Measurements from ENCODE around the gene ZFR2.

ZFR2 gene

DNA sequence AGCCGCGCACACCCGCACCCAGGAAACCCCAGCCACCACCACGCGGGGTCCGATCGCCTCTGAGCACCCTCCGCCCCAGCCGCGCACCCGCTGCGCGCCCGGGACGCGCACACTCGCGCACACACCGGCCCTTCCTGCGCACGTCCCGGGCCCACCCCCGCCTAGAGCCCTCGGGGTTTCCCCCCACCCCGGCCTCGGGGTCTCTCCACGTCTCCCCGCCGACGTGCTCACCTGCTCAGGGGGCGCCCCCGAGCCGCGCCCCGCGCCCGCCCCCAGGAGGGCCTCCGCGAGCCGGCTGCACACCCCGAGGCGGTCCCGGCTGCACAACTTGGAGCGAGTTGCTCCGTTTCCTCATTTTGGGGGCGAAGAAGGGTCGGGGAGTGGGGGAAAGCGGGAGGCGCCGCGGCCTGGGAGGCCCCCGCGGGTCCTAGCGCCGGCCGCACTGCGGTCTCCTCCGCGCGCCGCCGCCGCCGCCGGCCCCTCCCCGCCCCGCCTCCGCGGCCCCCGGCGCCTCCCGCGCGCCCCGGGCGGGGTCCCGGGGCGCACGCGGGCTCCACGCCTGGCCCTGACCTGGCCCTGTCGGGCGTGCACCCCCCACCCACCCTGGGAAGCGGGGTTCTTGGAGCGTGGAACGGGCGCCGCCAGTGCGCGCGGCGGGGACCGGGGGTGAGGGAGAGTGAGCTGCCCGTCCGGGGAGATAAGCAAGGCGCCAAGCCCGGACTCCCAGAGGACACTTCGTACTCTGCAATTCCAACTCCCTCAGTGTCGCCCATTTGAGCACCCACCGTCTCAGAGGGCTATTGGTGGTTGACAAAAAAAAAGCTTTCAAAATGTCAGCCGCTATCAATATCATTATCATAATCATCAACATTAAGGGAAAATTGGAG is 82.7 kb downstream of the ZFR2 start, which contains the start of gene MATK:
MATK (minus strand) TSS at position 444 of the 887 bp plus-strand sequence. CDS start 1,246 bp downstream, outside the sequence.
- no peak for DNase-seq

DNA sequence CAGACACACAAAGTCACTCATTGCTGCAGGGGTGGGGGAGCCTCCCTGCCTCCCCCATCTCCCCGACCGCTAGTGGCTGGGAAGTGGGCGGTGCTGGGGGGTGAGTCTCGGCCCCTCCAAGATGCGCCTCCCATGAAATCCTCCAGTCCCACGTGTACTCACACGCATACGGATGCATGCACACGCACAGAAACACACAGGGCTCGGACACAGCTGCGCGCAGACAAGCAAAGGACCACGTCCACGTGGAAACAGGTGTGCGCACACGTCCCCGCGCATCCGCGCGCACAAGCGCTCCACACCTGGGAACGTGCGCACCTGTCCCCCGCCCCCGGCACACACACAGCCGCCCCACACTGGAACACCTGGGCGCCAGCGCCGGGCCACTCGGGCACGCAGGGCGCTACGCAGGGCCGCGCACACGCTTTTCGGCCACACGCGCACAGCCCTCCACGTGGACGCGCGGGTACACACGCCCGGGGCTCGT is 83.3 kb downstream of the ZFR2 start:
- no peak for DNase-seq

DNA sequence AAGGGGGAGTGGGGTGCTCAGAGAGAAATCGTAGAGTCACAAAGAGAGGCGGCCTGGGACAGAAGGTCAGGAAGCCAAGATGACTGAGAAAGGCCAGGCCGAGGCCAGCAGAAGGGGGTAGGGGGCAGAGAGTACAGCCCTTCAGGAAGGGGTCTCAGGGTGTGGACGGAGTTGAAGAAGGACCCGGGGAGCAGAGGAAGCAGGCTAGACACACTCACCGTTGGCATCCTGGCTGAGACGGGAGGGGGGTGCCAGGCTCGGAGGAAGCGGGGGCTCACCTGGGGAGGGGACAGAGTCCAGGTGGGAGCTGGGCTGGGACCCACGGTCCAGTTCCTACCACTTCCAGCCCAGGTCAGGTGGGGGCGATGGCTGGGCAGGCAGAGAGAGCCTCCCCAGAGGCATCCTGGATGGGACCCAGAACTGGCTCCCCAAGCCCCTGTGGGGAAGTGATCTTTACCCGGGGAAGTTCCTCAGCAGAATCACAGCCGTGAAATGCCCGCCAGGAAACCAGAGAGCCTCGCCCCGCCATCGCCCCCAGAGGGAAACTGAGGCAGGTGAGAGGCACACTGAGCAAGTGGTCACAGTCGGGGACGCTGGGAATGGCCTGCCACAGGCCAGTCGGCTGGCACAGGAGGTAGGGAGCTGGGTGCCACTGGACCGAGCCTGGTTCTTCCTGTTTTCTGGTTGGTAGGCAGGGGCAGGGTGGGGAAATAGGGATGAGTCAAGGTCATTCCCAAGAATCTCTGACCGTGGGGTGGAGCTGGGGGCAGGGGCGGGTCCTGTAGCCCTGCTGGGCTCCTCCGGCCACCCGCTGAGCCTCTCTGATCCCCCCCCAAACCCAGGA is 84.0 kb downstream of the ZFR2 start:
- no peak for DNase-seq

DNA sequence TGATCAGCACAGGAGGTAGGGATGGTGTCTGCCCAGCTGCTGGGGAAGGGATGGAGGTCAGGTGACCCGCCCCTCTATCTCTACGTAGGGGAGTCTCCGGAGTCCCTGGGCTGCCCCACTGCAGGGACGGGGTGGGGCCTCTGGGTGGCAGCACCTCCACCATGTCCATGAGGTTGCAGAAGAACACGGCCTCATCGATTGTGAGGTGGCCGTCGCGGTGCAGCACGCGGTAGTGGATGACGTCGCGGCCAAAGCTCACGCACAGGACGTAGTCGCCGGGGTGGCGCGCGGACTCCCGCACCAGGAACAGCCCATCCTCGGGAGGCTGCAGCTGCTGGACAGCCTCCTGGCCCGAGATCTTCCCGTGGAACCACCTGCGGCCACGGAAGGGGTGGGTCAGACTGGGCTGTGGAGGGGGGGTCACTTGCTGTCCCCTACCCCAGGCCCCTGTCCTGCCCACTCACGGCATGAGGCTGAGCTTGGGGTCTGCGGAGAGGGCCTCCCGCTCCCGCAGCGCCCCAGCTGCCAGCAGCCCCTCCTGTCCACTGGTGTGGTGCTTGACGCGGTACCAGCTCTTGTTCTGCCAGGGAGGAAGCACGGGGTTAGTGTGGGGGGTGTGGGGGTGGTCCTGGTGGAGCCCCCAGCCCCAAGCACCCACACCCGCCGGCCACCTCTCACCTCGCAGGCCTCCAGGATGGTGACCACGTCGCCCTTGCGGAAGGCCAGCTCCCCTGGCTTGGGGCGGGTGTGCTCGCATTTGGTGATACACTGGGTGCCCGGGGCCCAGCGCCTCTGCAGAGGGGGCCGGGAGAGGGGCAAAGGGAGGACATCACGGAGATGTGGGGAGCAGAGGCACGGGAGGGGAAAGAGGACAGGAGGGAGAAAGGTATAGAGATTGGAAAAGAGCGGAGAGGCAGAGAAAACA is 84.9 kb downstream of the ZFR2 start:
- DNase-seq: no peak

DNA sequence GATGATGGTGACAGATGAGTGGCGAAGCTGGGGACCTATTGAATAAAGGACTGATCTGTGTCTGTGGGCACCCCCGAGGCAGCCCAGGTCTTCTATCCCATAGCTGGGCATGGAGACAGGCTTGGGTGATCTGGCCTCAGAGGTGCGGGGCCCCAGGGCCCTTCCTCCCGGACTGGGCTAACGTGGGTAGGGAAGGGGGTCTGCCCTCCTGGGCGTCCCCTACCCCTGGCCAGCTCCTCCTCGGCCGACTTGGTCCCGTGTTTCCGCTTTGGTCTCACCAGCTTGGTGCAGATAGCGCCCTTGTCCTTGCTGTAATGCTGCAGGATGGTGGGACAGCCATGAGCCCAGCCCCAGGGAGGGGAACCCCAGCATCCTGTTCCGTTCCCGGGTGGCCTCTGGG is 85.9 kb downstream of the ZFR2 start:
- DNase-seq: no peak

DNA sequence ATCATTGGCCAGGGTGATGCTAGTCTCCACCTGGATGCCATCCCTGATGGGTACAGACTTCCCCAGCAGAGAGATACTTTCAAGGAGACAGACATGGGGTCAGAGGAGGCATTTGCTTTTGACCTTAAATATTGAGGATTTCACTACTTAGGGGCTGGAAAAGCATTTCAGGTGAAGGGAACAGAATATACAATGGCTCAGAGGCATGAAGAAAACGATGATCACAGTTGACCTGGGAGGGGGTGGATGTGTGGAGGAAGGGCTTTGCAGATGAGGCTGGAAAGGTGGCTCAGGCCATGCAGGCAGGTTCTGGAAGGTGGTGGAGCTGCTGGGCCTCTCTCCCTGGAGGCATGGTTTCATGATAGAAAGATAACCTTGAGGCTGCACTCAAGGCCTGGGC is 86.5 kb downstream of the ZFR2 start:
- no peak for DNase-seq

DNA sequence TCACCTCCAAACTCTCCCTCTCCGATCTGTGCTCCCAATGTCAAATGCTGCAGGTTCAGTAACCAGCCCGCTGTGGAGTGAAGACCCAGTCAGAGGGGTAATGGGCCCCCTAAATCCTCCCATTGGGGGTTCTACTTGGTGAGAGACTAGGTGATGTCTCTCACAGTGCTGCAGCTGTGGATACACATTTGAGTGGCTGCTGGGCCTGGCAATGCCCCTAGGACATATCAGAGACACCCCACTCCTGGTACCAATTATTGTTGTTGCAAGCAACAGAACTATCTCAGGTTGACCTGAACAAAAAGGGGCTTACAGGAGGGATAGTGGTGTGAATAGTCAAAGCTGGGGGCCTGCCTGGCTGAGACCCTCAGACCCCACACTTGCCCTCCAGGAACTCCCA is 87.2 kb downstream of the ZFR2 start:
- DNase-seq: no peak

DNA sequence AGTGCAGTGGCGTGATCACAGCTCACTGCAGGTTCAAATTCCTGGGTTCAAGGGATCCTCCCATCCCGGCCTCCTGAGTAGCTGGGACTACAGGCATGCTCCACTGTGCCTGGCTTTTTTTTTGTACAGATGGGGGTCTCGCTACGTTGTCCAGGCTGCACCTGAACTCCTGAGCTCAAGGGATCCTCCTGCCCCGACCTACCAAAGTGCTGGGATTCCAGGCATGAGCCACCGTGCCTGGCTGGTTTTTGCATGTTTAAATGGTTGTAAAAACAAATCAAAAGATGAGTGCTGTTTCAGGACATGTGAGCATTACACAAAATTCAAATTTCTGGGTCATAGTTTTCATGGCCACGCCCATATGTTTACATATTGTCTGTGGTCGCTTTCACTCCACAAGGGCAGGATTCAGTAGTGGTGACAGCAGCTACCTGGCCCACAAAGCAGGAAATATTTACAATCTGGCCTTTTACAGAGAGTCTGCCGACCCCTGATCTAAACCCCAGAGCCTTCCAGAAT is 88.0 kb downstream of the ZFR2 start:
- no peak for DNase-seq

DNA sequence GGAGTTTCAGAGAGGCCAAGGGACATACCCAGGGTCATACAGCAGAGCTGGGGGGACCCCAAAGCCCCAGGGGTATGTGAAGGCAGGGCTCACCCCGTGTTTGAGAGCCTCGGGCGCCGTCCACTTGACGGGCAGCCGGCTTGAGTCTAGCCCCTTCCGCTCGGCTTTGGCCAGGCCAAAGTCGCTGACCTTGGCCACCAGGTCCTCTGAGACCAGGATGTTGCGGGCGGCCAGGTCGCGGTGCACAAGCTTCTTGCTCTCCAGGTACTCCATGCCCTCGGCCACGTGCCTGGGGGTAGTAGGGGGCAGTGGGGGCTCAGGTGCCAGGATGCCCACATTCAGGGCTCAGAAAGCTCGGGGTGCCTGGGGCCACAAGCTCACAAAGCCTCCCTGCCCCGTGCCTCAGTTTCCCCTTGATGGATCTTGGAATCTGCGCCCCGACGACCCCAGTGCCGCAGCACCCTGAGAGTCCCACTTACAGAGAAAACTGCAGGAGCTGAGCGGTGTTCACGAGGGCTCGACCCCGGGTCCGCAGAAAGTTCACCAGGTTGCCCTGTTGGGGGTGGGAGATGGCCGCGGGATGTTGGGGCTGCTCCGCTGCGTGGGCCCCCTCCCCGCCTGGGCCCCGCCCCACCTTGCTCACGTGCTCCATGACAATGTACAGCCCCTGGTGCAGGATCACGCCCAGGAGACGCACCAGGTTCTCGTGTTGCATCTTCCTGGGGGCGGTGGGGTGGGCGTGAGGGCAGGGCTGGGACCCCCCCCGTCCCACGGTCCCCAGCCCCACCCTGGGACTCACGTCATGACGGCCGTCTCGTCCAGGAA is 89.7 kb downstream of the ZFR2 start:
- no peak for DNase-seq

DNA sequence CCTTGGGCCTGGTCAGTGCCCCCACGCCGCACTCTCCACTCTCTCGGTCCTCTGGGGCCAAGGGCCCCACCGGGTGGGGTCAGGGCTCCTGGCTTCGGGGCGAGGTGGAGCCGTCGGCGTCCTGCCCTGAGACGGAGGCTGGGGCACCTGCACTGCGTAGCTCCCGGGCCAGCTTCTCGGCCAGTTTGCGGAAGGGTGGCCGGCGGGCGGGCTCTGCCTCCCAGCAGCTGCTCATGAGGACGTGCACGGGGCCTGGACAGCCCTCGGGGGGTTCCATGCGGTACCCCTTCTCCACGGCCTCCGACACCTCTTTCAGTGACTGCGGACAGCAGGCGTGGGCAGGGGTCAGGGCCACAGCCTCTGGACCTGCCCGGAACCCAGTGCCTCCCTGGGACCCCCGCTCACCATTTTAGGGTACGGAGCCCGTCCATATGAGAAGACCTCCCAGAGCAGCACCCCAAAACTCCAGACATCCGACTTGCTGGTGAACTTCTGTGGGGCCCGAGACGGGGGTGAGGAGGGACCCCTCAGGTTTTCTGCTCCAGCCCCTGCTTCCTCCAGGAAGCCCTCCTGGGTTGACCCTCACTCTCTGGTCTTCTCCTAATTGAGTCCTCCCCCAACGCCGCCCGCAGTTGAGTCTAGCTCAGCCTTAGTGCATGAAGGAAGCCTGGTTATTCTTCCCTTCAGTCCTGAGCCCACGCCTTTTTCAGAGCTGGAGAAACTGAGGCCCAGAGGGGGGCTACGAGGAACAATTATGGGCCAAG is 90.6 kb downstream of the ZFR2 start:
- DNase-seq: no peak

DNA sequence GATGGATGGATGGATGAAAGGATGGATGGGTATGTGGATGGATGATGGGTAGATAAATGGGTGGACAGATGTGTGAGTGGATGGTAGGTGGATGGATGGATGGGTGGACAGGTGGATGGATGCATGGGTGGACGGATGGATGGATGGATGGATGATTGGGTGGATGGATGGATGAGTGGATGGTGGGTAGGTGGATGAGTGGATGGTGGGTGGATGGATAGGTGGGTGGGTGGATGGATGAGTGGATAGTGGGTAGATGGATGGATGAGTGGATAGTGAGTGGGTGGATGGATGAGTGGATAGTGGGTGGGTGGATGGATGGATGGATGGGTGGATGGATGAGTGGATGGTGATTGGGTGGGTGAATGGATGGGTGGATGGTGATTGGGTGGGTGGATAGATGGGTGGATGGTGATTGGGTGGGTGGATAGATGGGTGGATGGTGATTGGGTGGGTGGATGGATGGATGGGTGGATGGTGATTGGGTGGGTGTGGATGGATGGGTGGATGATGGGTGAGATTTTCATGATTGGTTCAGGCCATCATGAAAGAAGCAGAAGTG is 92.3 kb downstream of the ZFR2 start:
- no peak for DNase-seq

DNA sequence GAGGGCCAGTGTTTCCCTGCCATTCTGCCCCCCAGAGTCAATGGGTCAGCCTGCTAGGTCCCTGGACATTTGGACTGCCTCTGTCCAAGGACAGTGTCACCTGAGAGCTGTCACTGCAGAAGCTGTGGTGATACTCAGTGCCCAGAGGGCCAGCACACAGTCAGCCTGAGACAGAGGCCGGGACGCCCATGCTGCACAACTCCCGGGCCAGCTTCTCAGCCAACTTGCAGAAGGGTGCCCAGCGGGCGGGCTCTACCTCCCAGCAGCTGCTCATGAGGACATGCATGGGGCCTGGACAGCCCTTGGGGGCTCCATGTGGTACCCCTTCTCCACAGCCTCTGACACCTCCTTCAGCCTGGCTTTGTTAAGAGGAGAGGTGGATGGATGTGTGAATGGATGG is 93.0 kb downstream of the ZFR2 start:
- no peak for DNase-seq

DNA sequence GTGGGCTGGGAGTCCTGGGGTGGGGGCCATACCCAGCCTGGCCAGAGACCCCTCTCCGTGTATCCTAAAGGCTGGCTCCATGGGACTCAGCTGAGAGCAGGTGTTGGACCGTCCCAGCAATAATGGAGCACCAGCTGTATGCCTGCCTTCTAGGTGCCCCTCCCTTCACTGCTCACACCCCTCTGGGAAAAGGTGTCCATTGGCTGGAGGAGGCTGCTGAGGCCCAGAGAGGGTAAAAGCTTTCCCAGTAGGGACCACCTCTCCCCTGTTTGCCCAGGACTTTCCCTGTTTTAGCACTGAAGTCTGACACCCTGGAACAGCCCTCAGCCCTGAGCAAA is 93.5 kb downstream of the ZFR2 start:
- no peak for DNase-seq

DNA sequence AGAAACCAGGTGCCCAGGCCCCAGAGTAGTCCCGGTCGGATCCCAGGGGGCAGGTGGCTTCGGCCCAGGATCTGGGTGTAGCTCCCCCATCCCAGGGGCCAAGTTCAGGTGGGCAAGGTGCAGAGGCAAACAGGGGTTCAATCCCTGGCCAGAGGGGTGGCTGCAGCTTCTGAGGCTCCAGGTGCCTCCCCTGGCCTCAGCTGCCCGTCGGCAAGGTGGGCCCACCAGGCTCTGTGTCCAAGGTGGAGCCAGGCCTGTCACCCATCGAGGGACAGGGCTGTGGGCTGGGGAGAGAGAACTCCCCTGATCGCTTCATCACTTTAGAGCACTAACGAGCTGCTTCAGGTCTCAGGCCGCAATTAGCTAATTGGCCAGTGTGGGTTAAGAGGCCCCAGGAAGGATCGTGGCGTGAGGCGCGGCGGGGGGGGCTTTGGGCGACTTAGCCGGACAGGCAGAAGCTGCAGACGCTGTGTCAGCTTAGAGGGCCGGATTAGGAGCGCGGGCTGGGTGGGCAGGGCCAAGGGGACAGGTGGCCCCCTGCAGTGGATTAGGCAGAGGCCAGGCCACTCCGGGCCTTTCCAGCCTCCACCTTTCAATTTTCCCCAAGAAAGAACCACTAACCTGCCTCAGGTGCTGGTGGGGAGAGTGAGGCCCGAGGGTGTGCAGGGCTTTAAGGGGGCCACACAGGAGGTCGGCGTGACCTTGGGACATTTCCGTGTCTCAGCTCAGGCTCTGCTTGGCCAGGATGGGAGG is 94.0 kb downstream of the ZFR2 start:
- DNase-seq: no peak

DNA sequence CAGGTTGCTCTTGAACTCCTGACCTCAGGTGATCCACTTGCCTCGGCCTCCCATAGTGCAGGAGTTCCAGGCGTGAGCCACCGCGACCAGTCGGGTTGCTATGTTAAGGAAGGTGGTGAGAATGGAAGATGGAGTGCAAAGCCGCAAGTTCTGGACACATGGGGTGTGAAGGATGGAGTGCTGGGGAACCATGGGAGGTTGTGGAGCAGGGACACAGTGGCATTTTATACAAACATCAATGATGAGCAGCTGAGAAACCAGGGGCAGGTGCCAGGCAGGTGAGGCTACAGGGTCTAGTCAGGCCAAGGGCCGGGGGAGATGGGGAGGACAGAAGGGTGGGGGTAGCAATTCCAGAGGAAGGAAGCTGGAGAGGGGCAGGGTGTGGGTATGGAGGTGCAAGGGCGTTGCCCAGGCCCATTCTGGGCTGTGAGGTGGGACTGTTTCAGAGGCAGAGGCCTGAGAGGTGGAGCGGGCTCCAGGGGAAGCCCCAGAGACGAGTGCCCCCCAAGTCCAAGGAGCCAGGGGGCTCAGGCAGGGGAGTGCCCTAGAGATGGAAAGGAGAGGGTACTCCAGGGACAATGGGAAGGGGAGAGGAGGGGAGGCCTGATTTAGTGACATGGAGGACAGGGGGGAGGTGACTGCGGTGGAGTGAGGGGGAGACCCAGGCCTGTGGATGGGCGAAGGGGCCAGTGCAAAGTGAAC is 94.9 kb downstream of the ZFR2 start:
- DNase-seq: no peak

DNA sequence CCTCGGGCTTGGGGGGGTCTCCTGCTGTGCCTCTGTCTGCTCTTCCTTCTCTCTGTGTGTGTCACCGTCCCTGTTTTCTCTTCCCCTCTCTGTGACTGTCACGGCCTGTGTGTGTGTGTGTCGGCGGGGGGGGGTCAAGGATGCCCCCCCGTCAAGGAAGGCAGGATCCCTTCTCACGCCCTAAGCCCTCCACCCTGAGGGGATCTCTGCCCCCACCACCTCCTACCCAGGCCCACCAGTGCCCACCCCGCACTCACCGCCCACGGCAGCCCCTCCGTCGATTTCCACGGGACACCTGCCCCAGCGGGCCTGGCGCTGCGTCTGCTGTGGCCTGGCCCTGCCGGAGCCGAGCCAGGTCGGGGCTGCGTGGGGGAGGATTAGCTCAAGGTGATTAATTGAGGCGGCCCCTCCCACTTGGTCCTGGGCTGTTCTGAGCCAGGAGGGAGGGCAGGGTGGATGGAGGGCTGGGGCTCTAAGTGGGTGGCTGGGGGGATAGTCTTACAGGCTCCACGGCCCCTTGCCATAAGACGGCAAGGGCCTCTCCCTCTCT is 96.9 kb downstream of the ZFR2 start, which contains the start of gene RAX2:
RAX2 (minus strand) TSS at position 323 of the 550 bp plus-strand sequence. CDS start 486 bp downstream, outside the sequence.
- no peak for DNase-seq

DNA sequence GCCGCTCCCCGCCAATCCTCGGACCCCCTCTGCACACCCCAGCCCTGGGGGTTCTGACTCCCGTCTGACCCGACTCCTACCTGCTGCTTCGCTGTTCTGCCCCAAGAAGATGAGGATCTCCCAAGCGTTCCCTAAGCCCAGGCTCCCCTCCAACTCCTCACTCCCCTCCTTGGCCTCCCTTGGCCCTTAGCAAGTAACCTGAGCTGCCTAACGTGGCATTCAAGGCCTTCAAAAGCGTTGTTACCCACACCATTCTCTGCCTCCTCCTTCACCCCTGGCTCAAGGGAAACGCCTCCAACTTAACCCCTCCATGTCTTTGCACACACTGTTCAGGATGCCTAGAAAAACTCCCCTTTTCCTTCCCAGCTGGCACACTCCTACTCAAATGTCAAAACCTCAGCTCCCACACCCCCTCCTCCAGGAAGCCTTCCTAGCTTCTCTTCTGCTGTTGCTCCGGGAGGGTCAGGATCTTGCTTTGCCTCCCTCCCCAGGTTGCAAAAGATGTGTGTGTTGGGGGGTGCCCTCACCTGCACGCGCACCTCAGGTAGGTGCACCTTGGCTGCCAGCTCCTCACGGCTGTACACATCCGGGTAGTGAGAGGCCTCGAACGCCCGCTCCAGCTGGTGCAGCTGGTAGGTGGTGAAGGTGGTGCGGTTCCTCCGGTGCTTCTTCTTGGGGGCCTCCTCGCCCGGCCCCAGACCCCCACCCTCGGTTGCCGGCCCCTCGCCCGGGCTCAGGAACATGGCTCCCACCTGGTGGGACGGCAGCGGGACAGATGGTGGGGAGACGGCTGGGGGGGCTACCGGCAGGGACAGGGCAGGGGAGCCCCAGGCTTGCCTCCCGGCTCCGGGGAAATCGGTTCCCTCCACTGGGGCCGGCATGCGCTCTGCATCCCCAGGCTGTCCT is 97.6 kb downstream of the ZFR2 start:
- DNase-seq: no peak
